ENCODE measurements around the gene ITPRIPL1.

DNA sequence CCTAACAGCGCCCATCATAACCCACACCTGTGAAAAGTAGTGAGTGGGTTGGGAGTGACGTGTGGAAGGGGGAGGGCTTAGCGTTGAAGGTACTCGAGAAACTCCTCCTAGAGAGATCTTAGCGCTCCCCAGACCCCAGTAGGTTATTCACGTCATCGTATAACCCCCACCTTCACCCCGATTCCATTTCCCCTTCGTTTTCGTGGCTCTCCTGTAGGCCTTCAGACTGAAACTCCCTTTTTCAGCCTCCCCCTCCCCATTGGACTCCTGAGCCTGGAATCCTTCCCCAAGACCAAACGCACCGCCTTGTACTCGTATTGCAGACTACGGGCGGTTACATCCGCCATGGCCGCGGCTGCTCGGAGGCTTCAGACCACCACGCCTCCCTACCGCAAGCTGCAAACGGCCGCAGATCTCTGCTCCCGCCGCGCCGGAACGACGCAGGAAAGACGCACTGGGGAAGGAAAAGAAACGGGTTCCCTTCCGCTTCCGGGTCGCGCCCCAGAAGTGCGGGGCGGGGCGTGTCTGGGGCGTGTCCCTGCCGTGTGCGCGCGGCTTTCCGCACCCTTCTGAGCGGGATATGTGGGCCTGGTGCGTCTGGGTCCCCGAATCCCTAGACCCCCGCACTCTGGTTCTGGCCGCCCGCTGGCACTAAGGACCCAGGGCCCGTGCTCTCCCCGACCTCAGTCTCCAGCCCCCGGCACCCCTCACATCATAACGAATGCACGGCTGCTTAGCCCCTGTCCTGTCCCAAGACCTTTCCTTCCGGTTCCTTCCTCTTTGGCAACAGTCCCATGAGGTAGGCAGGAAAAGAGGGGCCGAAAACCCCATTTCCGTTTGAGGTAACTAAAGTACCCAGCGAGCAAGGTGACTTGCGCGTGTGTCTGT is 19.8 kb upstream of the ITPRIPL1 start, which contains the start of gene SNRNP200:
- TF ChIP-seq CTCF (conservative IDR thresholded peaks at IDR 0.05; ENCODE audit: low read depth, low read length) = no peak
- no peak for TF ChIP-seq EZH2 (IDR thresholded peaks at IDR 0.05; ENCODE audit: borderline replicate concordance, low read depth, low read length, poor library complexity, severe bottlenecking)

Data from A673 (cell line).